Lower leg skin (tissue), 4 donors: ENCODE data around the gene SVEP1. TPM values are rescaled to one million over a fixed set of nuclear protein-coding genes. Genes with fewer than 3 reads are reported as not detected.

Source experiments
- DNase-seq, 2 donors: peaks; one replicate each; pipeline ENCODE4 v3.0.0-alpha.2; 2019; ENCODE audit warnings: low spot score in 2 of 2
- H3K4me3 ChIP-seq: fragments of 200-600 bp; sonication (generic); 2 replicates; pipeline ENCODE4 v1.5.1; 2017; ENCODE audit warnings: mild to moderate bottlenecking, low read depth; ENCODE audit not compliant: poor library complexity, severe bottlenecking
- CTCF ChIP-seq, 3 donors: fragments of 450-650 bp; IDR thresholded peaks; one replicate each; pipeline ENCODE4 v1.5.1; 2016; ENCODE audit warnings: antibody characterized with exemption in 3 of 3, mild to moderate bottlenecking in 3 of 3, moderate library complexity in 2 of 3
- POLR2A ChIP-seq, 2 donors: fragments of 450-650 bp; IDR thresholded peaks; one replicate each; pipeline ENCODE4 v1.6.1; 2016 to 2017; ENCODE audit warnings: antibody characterized with exemption in 2 of 2, mild to moderate bottlenecking in 1 of 2, moderate library complexity in 1 of 2
- WGBS, 2 donors: methylation state at CpG; one replicate each; pipeline ENCODE4 v1.1.5; 2018; 5-methylcytosine and 5-hydroxymethylcytosine counted together
- intact Hi-C: fragments of 100-400 bp; cut with DNase I; formaldehyde crosslinking; loops from one replicate; pipeline ENCODE4 v1.15.0; 2023; ENCODE audit warnings: low total_unique reads
- total RNA-seq, 4 donors: library from RNA; depleted of rRNA; stranded (reverse); fragments of >200 nt; gene quantifications; one replicate each; pipeline ENCODE4 v1.1.0, GENCODE V29; 2016

SVEP1 gene
- total RNA-seq, 4 donors from 2014 or later = 11.1 to 39.0 (median 14.7) TPM

GRCh38 chr9:110528645-110529044, 50.9 kb downstream of the SVEP1 start:
- no peak overlapping the region for H3K4me3 ChIP-seq
- intact Hi-C loops = no loop called here
- no peak for DNase-seq
- no peak for TF ChIP-seq POLR2A (IDR thresholded peaks at IDR 0.05)
- no peak for TF ChIP-seq CTCF (IDR thresholded peaks at IDR 0.05)

- DNase-seq = no peak
- H3K4me3 ChIP-seq = no peak overlapping the region
- TF ChIP-seq POLR2A (IDR thresholded peaks at IDR 0.05) = no peak
- no peak for TF ChIP-seq CTCF (IDR thresholded peaks at IDR 0.05)
- 29 to 40% methylated on average over 1 of the region's 1 CpG for WGBS, 2 donors
- intact Hi-C loops = no loop called here
Observed at GRCh38 chr9:110526426-110526825, 53.1 kb downstream of the SVEP1 start.

- WGBS, 2 donors = 68 to 73% methylated on average over 2 of the region's 2 CpGs
- TF ChIP-seq CTCF (IDR thresholded peaks at IDR 0.05) (no peak), POLR2A (IDR thresholded peaks at IDR 0.05) (no peak)
- H3K4me3 ChIP-seq = no peak overlapping the region
- intact Hi-C loops = no loop called here
- DNase-seq = no peak
Observed at GRCh38 chr9:110521206-110521605, 58.3 kb downstream of the SVEP1 start.

- no peak overlapping the region for H3K4me3 ChIP-seq
- 36 to 38% methylated on average over 6 of the region's 6 CpGs for WGBS, 2 donors
- TF ChIP-seq CTCF (IDR thresholded peaks at IDR 0.05) (no peak), POLR2A (IDR thresholded peaks at IDR 0.05) (no peak)
- no peak for DNase-seq
- intact Hi-C loops = no loop called here
Observed at GRCh38 chr9:110520120-110520701, 59.3 kb downstream of the SVEP1 start.

- WGBS, 2 donors = 87 to 90% methylated on average over 5 of the region's 5 CpGs
- H3K4me3 ChIP-seq = no peak overlapping the region
- no peak for TF ChIP-seq CTCF (IDR thresholded peaks at IDR 0.05)
- TF ChIP-seq POLR2A (IDR thresholded peaks at IDR 0.05) = no peak
- no peak for DNase-seq
- intact Hi-C loops = no loop called here
Observed at GRCh38 chr9:110517483-110517882, 62.1 kb downstream of the SVEP1 start.

- intact Hi-C loops = no loop called here
- WGBS, 2 donors = 55 to 61% methylated on average over 1 of the region's 1 CpG
- no peak overlapping the region for H3K4me3 ChIP-seq
- no peak for DNase-seq
- TF ChIP-seq POLR2A (IDR thresholded peaks at IDR 0.05) = no peak
- no peak for TF ChIP-seq CTCF (IDR thresholded peaks at IDR 0.05)
Observed at GRCh38 chr9:110514897-110515296, 64.6 kb downstream of the SVEP1 start.
